HG02623 (cell line): ENCODE measurements around the gene HHAT.
"Not testable (repeated sequence)": the region's sequence is repeated elsewhere in the genome, so short reads cannot be mapped to it uniquely, and the experiment has no call there.

Experiments used
- ATAC-seq: cut with Tn5 transposase; IDR thresholded peaks from one replicate; pipeline ENCODE4 v1.9.1; 2021; ENCODE audit warnings: moderate library complexity; ENCODE audit not compliant: unreplicated experiment

HHAT gene

DNA sequence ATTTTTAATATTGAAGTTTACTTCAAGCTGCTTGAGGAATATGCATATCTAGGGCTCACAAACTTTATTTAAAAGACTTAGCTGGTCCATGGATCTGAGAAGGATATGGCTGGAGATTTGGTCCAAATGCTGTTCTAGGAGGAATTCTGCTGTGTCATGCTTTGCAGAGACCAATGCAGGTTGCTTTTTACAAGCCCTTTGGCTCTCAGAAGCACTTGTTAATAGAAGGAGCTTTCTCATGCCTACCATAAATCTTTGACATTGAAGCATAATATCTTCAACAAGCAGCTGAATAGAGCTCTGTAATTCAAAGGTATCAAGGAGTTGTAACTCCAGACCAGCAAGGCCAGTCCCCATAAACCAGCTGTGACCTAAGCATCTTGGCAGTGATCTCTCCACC lies 299.1 kb downstream of the HHAT start:
- no peak for ATAC-seq

DNA sequence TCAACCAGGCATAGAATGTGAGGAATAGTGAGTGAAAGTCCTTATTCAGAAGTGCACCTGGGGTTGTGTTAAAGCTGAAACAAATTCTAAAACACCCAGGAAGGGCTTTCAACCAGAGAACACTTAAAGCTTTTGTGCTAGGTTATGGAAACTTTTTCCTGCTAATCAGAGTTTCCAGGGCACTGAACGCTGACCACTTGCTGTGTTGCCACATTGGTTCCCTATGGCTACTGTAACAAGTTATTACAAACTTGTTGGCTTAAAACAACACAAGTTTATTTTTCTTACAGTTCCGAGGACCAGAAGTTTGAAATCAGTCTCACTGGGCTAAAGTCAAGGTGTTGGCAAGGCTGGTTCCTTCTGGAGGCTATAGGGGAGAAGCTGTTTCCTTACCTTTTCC lies 300.6 kb downstream of the HHAT start:
- ATAC-seq: no peak

DNA sequence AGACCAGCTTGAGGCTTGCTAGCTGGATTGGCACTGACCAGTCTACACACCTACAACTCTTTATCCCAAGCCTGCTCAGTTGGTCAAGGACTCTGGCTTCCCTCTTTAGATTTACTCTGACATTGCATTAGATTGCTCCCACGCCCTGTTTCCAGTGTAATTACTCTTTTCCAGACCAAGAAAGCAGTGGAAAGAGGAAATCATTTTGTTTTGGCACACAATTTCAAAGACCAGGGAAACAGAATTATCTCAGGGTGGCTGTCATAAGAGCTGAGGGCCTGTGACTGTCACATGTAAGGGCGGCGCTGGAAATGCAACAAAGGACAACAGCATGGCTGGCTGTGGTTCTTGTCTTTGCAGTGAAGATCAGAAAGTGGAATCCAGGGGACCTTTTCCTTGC lies 302.7 kb downstream of the HHAT start:
- no peak for ATAC-seq

DNA sequence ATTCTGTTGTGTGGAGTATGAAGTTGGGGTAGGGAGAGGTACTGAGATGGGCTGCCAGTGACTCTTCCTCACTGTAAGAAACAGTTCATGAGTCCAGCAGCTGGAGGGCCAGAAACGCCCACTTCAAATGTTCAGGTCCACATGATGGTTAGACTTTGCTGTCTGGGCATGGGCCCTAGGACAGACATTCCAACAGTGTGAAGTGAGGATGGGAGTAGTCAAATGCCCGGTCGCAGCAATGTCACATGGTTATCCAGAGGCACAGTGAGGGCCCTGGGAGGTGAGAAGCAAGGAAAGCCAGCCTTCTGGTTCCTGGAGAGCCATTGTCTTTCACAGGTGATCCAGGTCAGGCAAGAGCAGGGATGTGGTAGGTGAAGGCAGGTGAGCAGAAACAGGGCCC lies 304.4 kb downstream of the HHAT start:
- no peak for ATAC-seq

DNA sequence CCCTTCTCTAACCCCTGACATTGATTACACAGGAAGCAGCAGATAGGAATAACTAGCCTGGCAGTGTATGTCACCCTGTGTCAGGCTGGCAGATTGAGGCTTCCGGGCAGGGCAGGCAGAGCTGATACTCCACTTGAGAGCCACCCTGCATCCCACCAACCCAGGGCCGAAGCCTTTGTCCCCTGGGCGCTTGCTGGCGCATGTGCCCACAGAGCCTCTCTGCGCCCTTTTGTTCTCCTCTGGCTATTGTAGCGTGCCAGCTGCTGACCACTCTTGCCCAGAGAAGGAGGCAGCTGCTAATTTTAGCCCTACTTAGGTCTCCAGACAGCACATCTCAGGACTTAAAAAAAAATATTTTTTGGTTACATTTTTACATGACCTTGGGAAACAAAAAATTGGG lies 304.9 kb downstream of the HHAT start:
- ATAC-seq: no peak

DNA sequence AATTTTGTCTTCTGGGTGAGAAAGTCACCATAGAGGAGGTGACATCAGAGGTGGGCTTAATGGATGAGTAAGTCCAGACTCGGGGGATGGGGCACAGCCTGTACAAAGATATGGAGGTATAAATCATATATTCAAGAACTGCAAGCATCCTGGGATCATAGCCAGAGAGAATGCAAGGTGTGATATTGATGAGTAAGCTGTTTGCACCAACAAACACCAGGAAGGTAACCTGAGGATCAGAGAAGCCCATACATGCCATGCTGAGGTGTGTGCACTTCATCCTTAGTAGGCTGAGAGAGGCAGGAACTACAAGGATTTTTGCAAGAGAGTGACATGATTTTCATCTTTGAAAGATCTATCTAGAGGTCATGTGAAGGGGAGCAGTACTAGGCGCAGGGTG lies 306.4 kb downstream of the HHAT start:
- ATAC-seq: no peak

DNA sequence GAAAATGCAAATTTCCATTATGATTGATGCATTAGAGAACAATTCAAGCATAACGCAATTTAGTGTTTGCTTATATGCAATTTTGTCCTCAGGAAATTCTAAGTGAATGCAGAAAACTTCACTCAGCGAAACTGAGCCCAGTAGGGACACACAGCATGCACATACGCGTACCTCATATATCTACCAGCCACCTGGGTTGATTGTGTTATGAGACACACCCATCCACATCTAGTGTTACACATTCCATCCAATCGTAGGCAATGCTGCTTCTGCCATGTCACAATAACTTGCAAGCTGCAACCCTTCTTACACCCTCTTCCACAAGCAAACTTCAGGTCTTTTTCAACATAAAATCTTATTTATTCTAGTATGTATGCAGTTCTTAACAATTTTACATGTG lies 312.9 kb downstream of the HHAT start:
- ATAC-seq: no peak

DNA sequence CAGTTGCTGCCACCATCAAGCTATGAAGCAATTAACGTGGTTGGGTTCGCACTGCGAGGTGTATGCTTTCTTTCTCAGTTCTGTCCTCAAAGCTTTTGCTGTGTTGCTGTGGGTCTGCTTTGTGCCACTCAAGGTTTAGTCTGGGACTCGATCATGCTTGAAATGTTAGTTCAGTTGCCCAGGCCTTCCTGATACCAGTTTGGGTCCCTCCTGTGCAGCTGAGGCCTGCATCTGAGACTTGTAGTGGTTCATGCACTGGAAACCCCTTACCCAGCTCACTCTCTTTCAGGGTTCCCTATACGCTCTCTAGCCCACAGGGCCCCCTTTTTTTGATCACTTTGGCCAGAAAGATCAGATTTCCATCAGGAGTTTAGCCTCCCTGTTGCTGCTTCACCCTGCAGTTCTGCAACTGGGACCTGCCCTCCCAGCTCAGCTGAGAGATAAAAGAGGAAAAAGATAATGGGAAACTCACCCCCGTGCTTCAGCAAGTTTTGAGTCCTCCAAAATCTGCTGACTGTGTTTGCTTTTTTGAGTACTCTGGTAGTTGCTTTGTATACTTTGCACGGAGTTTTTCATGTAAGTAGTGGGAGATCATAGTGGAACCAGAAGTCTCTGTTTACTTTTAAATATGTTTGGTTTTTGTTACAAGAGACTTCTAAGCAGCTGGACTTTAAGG lies 317.0 kb downstream of the HHAT start:
- ATAC-seq: no peak

DNA sequence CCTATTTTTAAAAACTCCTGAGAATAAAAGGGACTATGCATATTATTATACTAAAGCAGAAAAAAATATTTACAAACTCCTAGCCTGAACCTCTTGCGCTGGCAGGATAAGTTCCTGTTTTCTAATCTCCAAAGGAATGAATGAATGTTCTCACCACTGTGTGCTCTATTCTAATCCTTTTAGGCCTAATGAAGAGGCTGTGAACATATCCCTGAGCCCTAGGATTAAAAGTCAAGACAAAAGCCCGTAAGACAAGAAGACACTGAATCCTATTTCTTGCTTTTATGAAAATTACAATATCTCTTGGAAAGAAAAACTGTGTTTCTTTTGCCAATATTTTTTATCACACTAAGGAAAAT lies 317.5 kb downstream of the HHAT start:
- no peak for ATAC-seq

DNA sequence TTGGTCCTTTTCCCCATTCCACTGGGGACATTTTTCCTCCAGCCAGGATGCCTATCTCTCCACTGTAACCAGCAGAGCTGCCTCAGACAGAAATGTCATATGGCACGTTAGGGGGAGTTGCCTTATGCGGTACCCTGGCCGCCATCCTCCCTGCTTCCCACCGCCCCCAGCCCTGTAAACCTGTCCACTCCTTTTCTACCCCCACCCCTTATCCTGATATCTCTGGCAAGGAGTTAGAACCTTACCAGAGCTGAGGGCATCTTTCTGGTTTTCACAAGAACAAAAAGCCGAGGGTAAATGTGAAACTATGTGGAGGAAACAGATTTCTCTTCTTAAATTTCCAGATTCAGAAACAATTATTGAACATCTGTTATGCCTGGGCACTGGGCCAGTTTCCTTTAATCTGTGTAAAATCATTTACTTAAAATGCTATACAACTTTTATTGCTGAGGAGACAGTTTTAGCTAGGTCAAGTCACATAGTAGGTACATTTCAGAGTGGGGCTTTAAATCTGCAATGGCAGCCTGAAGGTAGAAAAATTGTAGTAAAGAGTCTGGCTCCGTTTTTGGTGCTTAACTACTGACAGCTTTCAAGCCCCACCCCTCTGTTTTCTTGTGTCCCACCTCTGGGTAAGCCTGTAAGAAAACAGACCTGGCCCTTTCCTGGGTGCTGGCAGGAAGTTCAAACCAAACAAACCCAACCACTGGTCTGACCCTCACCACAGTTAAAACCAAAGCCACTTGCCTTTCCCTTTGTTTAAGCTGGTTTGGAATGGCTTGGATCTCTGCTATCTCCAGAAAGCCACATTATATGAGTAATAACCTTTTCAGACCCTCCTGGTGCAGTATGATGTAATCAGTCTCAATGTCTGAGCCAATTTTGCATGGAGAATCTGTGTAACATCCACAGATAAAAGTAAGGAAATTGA lies 319.0 kb downstream of the HHAT start:
- ATAC-seq: no peak

DNA sequence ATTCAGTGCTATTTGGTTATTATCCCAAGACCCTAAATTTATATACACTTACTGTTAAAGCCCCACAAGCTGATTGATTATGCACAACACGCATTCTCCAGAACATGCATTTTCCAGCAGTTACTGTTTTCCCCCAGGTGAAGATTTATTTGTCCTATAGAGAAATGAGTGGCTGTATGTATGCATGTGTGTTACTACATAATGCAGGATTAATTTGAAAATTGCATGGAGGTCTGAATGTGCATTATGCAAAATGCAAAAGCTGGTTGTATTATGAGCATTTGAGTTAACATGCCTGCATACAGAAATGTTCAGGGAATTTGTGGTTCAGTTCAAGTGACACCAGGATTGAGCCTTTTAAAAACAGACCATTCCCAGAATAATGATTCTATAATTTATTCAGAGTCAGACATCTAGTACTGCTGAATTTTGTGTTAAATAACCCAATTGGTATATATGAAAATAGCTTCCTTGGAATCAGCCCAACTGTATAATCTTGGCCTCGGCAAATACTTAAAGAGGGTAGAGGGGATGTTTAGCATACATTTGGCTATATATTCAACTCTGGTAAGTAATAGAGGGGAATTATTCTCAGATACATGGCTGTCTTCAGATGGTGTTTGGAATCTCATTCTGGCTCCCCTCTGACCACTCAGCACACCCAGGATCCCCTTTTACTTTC lies 320.0 kb downstream of the HHAT start:
- no peak for ATAC-seq

DNA sequence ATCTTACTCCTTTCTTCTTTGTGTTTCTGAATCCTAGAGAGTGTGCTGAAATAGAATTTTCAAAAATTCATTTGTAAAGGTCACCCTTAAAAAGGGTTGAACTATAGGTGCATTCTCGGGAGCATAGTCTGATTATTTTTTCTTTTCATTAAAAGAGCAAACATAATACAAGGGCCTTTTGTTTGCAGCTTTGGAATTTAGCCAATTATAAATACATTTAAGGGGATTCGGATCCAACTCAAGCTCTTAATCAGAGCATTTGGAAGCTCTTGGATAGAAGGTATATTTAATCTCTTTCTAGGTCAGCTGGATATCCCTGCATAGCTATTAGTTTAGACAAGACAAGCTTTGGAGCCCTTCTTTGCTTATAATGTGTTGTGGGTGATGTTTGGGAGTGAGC lies 321.7 kb downstream of the HHAT start:
- ATAC-seq: no peak

DNA sequence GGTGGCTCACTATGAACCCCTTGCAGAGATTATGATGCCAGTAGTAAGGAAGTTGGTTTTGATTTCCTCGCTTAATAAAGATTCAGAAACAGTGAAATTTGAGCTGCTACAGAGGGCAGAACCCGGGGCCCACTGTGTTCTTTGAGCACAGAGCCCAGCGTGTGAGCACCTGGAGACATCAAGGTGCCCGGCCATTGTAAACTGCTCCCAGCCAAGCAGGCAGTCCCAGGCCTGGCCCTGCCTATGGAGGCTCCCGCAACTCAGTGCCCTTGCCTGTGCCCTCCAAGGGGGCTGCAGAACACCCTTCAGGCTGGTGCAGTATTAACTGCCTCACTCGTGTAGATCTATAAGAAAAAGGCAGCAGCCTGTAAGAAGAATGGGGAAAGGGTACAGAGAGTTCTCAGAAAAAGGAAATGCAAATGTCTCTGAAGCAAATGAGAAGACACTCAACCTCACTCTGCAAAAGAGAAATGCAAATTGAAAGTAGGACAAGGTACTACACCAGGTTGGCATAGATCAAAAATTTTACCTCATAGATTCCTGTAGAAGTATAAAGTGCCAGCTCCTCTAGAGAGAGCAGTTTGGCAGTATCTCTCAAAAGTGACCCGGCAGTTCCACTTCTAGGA lies 323.7 kb downstream of the HHAT start:
- ATAC-seq: no peak

DNA sequence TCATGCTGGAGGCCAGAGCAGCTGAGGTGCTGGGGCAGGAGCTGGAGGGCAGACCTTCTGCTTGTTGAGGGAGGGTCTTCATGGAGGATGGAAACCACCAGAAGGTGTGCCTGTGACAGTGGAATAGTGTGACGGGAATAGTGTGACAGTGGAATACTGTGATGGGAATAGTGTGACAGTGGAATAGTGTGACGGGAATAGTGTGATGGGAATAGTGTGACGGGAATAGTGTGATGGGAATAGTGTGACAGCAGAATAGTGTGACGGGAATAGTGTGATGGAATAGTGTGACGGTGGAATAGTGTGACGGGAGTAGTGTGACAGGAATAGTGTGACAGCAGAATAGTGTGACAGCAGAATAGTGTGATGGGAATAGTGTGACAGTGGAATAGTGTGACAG lies 325.1 kb downstream of the HHAT start:
- no peak for ATAC-seq

DNA sequence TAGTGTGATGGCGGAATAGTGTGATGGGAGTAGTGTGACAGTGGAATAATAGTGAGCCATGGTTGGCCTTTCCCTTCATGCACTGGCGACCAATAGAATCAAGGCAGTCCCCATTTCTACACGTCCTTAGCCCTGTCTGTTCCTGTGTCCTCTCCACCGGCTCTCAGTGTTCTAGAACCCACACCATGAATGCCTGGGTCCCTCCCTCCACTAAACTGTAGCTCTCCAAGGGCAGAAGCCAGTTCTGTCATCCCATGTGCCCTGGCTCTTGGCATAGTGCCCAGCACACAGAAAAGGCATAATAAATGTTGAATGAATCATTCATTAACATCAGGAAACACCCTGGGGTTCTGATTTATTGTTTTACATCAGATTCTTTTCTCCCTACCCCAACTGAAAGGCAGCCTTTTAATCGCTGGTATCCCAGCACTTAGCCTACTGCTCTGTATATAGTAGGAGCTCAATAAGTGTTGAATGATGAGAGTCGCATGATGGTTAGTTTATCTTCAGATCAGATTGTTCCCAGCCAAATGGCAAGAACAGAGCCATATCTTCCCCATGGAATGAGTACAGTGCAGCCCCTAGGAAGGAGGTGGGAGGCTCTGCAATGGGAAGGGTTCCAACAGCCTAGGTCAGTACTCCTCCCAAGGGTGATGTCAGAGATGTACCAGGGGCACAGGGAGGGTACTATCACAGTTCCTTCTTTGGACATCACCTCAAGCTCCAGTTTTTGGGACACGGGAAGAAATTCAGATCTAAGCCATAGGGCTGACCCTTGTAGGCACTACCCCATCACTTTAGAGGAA lies 325.7 kb downstream of the HHAT start:
- ATAC-seq: no peak

DNA sequence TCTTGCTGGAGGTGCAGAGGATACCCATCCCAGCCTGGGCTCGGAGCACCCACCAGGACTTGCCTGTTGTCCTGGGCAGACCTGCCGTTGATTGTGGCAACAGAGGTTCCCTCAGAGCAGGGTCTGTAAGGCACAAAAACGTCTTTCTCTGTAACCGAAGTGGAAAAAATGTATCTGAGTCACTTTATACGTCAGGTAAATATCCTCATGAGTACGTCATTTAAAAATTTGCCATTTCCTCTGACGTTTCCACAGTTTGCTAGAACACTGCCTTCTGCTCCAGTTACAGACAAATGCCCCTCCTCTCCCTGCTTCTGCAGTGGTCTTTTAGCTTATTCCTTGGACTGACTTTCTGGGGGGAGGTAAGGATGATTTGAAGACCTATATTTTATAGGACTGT lies 326.8 kb downstream of the HHAT start:
- no peak for ATAC-seq

DNA sequence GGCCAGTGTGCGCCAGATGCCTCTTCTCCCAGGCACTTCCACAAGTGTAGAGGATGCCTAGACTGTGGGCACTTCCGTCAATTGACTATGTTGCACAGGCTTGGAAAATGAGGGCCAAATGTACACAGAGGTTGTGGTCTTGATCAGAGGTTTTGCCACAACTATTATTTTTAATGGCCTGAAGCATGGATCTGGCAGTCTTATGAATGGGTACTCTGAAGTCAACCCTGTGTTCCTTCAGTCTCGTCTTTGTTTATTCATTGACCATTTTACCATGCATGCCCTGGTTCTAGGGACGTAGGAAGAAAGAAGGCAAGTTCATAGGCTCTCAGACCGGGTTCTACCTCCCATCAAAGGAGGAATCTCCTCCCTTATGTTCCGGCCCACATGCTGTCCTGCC lies 329.1 kb downstream of the HHAT start:
- no peak for ATAC-seq

DNA sequence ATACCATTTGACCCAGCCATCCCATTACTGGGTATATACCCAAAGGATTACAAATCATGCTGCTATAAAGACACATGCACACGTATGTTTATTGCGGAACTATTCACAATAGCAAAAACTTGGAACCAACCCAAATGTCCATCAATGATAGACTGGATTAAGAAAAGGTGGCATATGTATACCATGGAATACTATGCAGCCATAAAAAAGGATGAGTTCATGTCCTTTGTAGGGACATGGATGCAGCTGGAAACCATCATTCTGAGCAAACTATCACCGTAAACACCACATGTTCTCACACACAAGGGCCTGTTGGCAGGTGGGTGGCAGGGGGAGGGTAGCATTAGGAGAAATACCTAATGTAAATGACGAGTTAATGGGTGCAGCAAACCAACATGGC lies 332.8 kb downstream of the HHAT start:
- not testable (repeated sequence) for ATAC-seq

DNA sequence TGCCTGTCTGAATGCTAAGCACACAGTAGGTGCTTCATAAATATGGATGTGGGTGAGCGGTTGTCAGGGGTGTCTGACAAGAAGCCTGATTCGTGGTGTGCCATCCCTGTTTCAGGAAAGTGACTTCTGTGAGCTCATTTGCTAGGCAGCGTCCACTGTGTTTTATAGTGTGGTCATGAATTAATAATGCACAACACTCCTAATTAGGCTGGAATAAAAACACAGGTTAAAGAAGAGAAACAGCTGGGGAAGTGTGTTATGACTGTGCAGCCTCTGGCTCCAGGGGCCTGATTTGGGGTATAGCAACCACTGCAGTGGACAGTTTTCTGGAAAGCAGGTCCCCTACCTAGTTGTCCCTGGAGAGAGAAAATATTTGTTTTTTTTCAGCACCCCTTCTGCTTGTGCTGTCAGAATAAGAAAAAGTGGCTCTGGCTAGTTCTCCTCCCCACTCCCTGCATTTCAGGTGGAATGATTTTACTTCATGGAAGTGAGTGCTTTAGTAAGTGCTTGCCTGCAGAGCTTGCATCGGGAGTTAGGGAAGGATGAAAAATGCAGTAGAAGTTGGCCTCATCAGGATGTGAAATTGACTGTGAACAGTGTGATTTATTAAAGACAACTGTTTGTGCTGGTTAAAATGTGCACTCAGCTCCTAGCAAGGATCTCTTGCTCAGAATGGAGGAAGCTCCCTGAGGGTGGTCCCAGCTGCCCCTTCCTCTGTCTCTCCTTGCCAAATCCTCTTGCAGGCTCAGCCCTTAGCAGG lies 333.8 kb downstream of the HHAT start:
- ATAC-seq: no peak
